ENCODE measurements around the gene AIPL1. TPM values are rescaled to one million over a fixed set of nuclear protein-coding genes. Genes with fewer than 3 reads are reported as not detected.

Gene AIPL1
- total and polyA plus RNA-seq, 2 of the 13 experiments (the other 11 are each of a cell fraction or from before 2014, with no cell fraction given) = not detected

- intact Hi-C loops (cut with micrococcal nuclease; ENCODE audit: unreplicated experiment) (no loop called here), in situ Hi-C loops (cut with HindIII; ENCODE audit: extremely low pct_ligation_motif_present, low pct_unique_long_range_greater_than_20kb) (no loop called here)
- Histone ChIP-seq H3K4me3 (replicated peaks in 1 of 3; ENCODE audit: insufficient read depth in 1 of 3, low read depth in 2 of 3, low read length in 3 of 3) (no peak overlapping the region), H4K20me1 (ENCODE audit: insufficient read depth, low read length) (no peaks in the 10 kb centered on the region), H3K36me3 (replicated peaks in 1 of 2; ENCODE audit: control insufficient read depth in 1 of 2, insufficient read depth in 2 of 2, low read length in 2 of 2) (no peaks in the 10 kb centered on the region), H3K4me1 (ENCODE audit: insufficient read depth, low read length) (no peaks in the 10 kb centered on the region), H2AFZ (ENCODE audit: low read length) (no peak overlapping the region), H3K27ac (ENCODE audit: extremely low read length, insufficient read depth, low read length) (no peak overlapping the region), H3K27me3 (ENCODE audit: control insufficient read depth in 1 of 2, insufficient read depth in 2 of 2, low read length in 2 of 2) (no peaks in the 10 kb centered on the region; a peak in 1 of 5 replicates), H3K9ac (ENCODE audit: insufficient read depth, low read depth, low read length) (no peak overlapping the region), H3K9me3 (ENCODE audit: low read length) (no peaks in the 10 kb centered on the region; the same call in 1 of the 2 replicates), H3K4me2 (ENCODE audit: low read depth, low read length) (no peak overlapping the region), H3K79me2 (ENCODE audit: insufficient read depth, low read length) (no peaks in the 10 kb centered on the region)
- ChIA-PET CTCF (ENCODE audit: low intra/inter-chr PET ratio, low total read pairs) (no interaction called here), POLR2A (no interaction called here)
- FAIRE-seq = no peak
- no TSS peak for BruUV-seq (replicated peaks)
- DNase-seq (ENCODE audit: low spot score) = no peak
- TF ChIP-seq MAFF (IDR thresholded peaks at IDR 0.05; ENCODE audit: low read depth, low read length) (no peak), NCOA2 (CRISPR knock-in tag; IDR thresholded peaks at IDR 0.05) (no peak), RARA (CRISPR knock-in tag; IDR thresholded peaks at IDR 0.05) (peak; percentile 31; the same call in 1 of the 2 replicates), ZC3H13 (CRISPR knock-in tag; IDR thresholded peaks at IDR 0.05) (no peak)
- TF ChIP-seq, protein P1, sequence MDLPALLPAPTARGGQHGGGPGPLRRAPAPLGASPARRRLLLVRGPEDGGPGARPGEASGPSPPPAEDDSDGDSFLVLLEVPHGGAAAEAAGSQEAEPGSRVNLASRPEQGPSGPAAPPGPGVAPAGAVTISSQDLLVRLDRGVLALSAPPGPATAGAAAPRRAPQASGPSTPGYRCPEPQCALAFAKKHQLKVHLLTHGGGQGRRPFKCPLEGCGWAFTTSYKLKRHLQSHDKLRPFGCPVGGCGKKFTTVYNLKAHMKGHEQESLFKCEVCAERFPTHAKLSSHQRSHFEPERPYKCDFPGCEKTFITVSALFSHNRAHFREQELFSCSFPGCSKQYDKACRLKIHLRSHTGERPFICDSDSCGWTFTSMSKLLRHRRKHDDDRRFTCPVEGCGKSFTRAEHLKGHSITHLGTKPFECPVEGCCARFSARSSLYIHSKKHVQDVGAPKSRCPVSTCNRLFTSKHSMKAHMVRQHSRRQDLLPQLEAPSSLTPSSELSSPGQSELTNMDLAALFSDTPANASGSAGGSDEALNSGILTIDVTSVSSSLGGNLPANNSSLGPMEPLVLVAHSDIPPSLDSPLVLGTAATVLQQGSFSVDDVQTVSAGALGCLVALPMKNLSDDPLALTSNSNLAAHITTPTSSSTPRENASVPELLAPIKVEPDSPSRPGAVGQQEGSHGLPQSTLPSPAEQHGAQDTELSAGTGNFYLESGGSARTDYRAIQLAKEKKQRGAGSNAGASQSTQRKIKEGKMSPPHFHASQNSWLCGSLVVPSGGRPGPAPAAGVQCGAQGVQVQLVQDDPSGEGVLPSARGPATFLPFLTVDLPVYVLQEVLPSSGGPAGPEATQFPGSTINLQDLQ (CRISPR knock-in tag; IDR thresholded peaks at IDR 0.05) = no peak
- 65% methylated on average over 15 of the region's 24 CpGs for WGBS (ENCODE audit: low lambda C conversion rate)
- ATAC-seq = no peak
These were observed 28.9 kb upstream of the AIPL1 start for GRCh38 chr17:6463616-6464445.
